Immature natural killer cell (primary cell): ENCODE measurements around the gene TKT. TPM values are rescaled to one million over a fixed set of nuclear protein-coding genes. Genes with fewer than 3 reads are reported as not detected.

Source experiments
- DNase-seq, 3 donors: peaks; one replicate each; pipeline ENCODE4 v3.0.0; 2022; ENCODE audit warnings: mixed read lengths in 1 of 3
- H3K27ac Mint-ChIP-seq, 6 donors: one replicate each; pipeline ENCODE4 v1.8.0; 2020; ENCODE audit warnings: mixed read lengths in 6 of 6, mild to moderate bottlenecking in 5 of 6, inconsistent platforms in 4 of 6, moderate library complexity in 3 of 6
- H3K27me3 Mint-ChIP-seq, 3 donors: one replicate each; pipeline ENCODE4 v1.8.0; 2020 to 2021; ENCODE audit warnings: low read depth in 3 of 3, mild to moderate bottlenecking in 3 of 3, mixed read lengths in 3 of 3, moderate library complexity in 3 of 3, inconsistent platforms in 1 of 3
- H3K36me3 Mint-ChIP-seq, 3 donors: one replicate each; pipeline ENCODE4 v1.8.0; 2020; ENCODE audit warnings: mixed read lengths in 3 of 3, inconsistent platforms in 2 of 3, mild to moderate bottlenecking in 2 of 3
- H3K4me1 Mint-ChIP-seq, 2 donors: one replicate each; pipeline ENCODE4 v1.8.0; 2020; ENCODE audit warnings: inconsistent platforms in 2 of 2, mild to moderate bottlenecking in 2 of 2, mixed read lengths in 2 of 2, moderate library complexity in 1 of 2
- H3K4me3 Mint-ChIP-seq, 5 donors: one replicate each; pipeline ENCODE4 v1.8.0; 2020; ENCODE audit warnings: mild to moderate bottlenecking in 5 of 5, mixed read lengths in 5 of 5, inconsistent platforms in 3 of 5, moderate library complexity in 3 of 5
- H3K9me3 Mint-ChIP-seq, 6 donors: one replicate each; pipeline ENCODE4 v1.8.0; 2020; ENCODE audit warnings: mild to moderate bottlenecking in 6 of 6, mixed read lengths in 6 of 6, inconsistent platforms in 4 of 6, moderate library complexity in 3 of 6
- polyA plus RNA-seq, 3 donors: library from polyadenylated mRNA; unstranded; fragments of 300-500 nt; fragmentation: Illumina TruSeq; gene quantifications; one replicate each; pipeline ENCODE4 v1.2.3, GENCODE V29; 2021

Gene TKT
- polyA plus RNA-seq, 3 donors from 2014 or later = 52.6 to 75.2 (median 69.3) TPM

DNA sequence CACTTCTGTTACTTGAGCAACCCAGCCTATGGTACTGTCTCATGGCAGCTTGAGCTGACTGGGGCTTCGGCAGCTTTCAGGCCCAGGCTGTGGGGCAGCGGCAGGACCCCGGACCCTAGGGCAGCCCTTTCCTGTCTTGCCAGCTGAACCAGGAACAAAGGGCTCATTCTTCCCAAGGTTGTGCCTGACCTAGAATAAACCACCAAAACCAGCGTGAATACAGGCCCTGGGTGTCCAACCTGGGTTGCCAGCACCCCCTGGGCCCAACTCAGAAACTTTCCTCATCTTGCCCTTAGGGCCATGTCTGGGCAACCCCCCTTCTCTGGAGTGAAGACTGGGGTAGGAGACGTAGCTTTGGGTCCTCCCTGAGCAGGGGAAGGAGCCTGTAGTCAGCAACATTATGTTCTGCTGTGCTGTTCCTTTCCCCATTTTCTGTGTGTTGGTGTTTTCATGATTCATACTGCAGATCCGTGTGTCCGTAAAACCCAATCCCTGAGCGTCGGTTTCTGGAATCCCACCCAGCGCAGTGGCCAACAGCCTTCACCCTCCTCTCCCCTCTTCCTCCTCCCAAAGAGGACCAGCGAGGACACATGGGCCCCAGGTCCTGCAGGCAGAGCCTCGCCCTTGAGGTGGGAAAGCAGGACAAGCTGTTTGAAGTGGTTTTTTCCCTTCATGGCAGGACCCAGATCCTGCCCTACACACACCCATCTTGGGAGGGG is 33.5 kb downstream of the TKT start:
- no peaks in the 10 kb centered on the region for H3K4me1 Mint-ChIP-seq
- peaks cover 0 to 3% (median 0%) of the 10 kb centered on the region in 3 donors for H3K27me3 Mint-ChIP-seq
- no peak overlapping the region for H3K27ac Mint-ChIP-seq
- no peak overlapping the region for H3K4me3 Mint-ChIP-seq
- no peaks in the 10 kb centered on the region for H3K9me3 Mint-ChIP-seq
- peaks cover 1 to 9% (median 2%) of the 10 kb centered on the region in 3 donors for H3K36me3 Mint-ChIP-seq
- no peak for DNase-seq

DNA sequence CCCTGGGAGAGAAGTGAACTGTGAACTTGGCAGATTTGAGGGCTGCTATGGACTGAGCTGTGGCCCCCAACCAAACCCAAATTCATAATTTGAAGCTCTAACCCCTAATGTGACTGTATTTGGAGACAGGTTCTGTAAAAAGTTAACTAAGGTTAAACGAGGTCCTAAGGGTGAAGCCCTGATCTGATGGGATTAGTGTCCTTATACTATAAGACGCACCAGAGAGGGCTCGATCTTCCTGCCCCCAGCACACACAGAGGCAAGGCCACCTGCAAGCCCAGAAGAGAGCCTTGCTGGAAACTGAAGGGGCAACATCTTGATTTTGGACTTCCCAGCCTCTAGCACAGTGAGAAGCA is 34.0 kb downstream of the TKT start:
- DNase-seq = no peak
- H3K27me3 Mint-ChIP-seq = peaks cover 0 to 3% (median 0%) of the 10 kb centered on the region in 3 donors
- no peaks in the 10 kb centered on the region for H3K9me3 Mint-ChIP-seq
- H3K4me3 Mint-ChIP-seq = no peak overlapping the region
- H3K4me1 Mint-ChIP-seq = no peaks in the 10 kb centered on the region
- peaks cover 0 to 4% (median 0%) of the 10 kb centered on the region in 3 donors for H3K36me3 Mint-ChIP-seq
- H3K27ac Mint-ChIP-seq = no peak overlapping the region

DNA sequence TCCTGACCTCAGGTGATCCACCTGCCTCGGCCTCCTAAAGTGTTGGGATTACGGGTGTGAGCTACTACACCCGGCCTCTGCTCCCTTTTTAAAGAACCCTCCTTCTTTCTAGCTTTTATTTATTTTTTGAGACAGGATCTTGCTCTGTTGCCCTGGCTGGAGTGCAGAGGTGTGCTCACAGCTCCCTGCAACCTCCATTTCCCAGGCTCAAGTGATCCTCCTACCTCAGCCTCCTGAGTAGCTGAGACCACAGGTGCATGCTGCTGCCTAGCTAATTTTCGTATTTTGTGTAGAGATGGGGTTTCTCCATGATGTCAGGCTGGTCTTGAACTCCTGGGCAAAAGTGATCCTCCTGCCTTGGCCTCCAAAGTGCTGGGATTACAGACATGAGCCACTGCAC is 34.5 kb downstream of the TKT start:
- Mint-ChIP-seq H3K4me3 (no peak overlapping the region), H3K27me3 (peaks cover 0 to 3% (median under 1%) of the 10 kb centered on the region in 3 donors), H3K4me1 (no peaks in the 10 kb centered on the region), H3K27ac (no peak overlapping the region), H3K9me3 (no peaks in the 10 kb centered on the region), H3K36me3 (peaks cover 0 to 4% (median 0%) of the 10 kb centered on the region in 3 donors)
- DNase-seq = no peak

DNA sequence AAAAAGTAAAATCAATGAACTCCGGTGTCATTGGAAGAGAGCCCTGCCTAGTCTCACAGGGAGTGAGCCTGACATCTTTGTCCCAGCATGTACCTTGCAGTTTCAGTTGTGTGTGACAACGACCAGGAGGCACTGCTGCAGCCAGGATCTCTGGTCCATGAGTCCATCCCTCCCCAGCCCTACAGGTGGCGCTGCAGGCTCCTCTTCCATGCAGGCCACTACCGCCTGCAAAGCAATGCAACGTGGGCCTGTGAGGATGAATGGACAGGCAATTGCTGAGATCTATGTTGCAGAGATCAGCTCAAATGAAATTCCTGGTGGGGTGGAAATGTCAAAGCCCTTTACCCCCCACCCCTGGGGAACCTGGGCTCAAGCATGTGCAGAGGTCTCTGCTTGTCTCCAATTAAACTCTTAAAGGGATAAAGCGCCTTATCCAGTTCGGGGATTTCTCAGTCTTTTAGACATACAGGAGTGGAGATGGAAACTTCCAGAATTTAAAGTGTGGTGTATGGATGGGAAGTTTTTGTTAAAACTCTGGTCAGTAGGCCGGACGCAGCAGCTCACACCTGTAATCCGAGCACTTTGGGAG is 35.8 kb downstream of the TKT start:
- H3K4me1 Mint-ChIP-seq = no peaks in the 10 kb centered on the region
- H3K9me3 Mint-ChIP-seq = no peaks in the 10 kb centered on the region
- H3K27me3 Mint-ChIP-seq = peaks cover 2% of the 10 kb centered on the region in 3 donors
- DNase-seq = peak; percentile 40 to 59 (median 54)
- H3K36me3 Mint-ChIP-seq = peaks cover 0 to 4% (median 0%) of the 10 kb centered on the region in 3 donors
- no peak overlapping the region for H3K4me3 Mint-ChIP-seq
- no peak overlapping the region for H3K27ac Mint-ChIP-seq

DNA sequence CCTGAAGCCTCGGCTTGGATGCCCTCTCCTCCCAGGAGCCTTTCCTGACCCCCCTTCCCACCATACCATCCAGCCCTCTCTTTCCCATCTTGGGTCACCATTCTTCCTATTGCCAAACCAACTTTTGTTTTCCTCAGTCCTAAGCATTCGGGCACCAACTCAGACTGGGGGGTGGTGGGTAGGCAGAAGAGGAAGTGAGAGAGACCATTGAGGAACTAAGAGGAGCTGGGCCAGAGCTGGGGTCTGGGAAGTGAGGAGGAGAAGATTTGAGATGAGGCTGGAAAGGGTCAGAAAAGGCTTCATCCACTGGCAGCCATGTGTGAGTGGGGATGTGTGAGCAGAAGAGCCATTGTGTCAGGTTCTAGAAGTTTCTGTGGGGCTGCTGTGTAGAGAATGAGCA is 37.7 kb downstream of the TKT start:
- DNase-seq = no peak
- H3K27ac Mint-ChIP-seq = no peak overlapping the region
- no peaks in the 10 kb centered on the region for H3K9me3 Mint-ChIP-seq
- H3K36me3 Mint-ChIP-seq = no peaks in the 10 kb centered on the region
- peaks cover 2 to 4% (median 2%) of the 10 kb centered on the region in 3 donors for H3K27me3 Mint-ChIP-seq
- no peaks in the 10 kb centered on the region for H3K4me1 Mint-ChIP-seq
- H3K4me3 Mint-ChIP-seq = no peak overlapping the region

DNA sequence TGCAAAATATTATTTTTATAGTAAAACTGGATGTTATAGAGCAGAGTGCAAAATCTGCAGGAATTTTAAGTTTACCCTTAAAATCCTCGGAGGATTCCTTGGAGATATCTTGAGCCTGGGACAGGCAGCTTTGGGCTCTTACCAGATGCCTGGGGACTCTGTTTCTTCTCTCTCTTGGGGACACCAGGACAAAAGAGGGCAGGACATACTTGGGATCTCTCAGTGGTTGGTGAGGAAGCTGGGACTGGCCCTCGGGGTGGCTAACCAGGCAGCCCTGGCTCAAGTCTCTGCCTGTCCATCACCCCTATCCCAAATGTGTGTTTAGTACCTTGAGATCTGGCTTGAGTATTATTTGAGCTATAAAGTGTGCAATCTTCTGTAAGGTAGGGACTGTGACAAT is 38.6 kb downstream of the TKT start:
- Mint-ChIP-seq H3K9me3 (no peaks in the 10 kb centered on the region), H3K36me3 (no peaks in the 10 kb centered on the region), H3K4me1 (no peaks in the 10 kb centered on the region), H3K27ac (no peak overlapping the region), H3K27me3 (peaks cover 2 to 4% (median 2%) of the 10 kb centered on the region in 3 donors), H3K4me3 (no peak overlapping the region)
- DNase-seq = no peak

DNA sequence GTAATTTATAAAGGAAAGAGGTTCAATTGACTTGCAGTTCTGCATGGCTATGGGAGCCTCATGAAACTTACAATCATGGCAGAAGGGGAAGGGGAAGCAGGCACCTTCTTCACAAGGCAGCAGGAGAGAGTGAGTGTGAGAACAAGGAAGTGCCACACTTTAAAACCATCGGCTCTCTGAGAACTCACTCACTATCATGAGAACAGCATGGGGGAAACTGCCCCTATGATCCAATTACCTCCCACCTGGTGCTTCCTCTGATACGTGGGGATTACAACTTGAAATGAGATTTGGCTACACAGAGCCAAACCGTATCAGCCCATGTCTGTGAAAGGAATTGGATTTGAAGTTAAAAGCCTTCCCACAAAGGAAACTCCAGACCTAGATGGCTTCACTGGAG is 39.1 kb downstream of the TKT start:
- H3K36me3 Mint-ChIP-seq = no peaks in the 10 kb centered on the region
- no peaks in the 10 kb centered on the region for H3K4me1 Mint-ChIP-seq
- peaks cover 2 to 4% (median 2%) of the 10 kb centered on the region in 3 donors for H3K27me3 Mint-ChIP-seq
- no peak overlapping the region for H3K4me3 Mint-ChIP-seq
- DNase-seq = no peak
- no peak overlapping the region for H3K27ac Mint-ChIP-seq
- H3K9me3 Mint-ChIP-seq = no peaks in the 10 kb centered on the region

DNA sequence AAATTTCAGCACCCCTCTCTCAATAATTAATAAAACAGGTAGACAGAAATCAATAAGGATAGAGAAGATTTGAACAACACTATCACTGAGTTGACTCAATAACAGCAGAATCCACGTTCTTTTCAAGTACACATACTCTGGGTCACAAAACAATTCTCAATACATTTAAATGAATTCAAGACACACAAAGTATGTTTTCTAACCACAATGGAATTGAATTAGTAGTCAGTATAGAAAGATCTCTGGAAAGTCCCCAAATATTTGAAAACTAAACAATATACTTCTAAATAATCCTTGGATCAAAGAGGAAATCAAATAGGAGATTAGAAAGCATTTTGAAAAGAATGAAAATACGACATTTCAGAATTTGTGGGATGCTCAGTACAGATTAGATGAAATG is 40.0 kb downstream of the TKT start:
- no peaks in the 10 kb centered on the region for H3K36me3 Mint-ChIP-seq
- H3K27me3 Mint-ChIP-seq = peaks cover 2 to 4% (median 2%) of the 10 kb centered on the region in 3 donors
- DNase-seq = no peak
- no peaks in the 10 kb centered on the region for H3K9me3 Mint-ChIP-seq
- H3K4me3 Mint-ChIP-seq = no peak overlapping the region
- no peak overlapping the region for H3K27ac Mint-ChIP-seq
- H3K4me1 Mint-ChIP-seq = no peaks in the 10 kb centered on the region

DNA sequence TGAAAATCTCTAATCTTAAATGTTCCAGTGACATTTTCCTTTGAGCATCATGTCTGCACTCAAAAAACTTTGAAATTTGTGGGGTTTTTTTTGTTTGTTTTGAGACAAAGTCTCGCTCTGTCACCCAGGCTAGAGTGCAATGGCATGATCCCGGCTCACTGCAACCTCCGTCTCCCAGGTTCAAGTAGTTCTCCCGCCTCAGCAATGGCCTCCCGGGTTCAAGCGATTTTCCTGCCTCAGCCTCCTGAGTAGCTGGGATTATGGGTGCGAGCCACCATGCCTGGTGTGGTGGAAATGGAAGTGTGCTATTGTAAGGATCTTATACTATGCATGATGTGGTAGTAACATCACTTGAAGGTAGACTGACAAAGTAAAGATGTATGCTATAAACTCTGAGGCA is 42.5 kb downstream of the TKT start:
- H3K9me3 Mint-ChIP-seq = peaks cover 0 to 10% (median 0%) of the 10 kb centered on the region in 6 donors
- no peak overlapping the region for H3K4me3 Mint-ChIP-seq
- no peaks in the 10 kb centered on the region for H3K4me1 Mint-ChIP-seq
- H3K27me3 Mint-ChIP-seq = peaks cover 2 to 4% (median 2%) of the 10 kb centered on the region in 3 donors
- no peak for DNase-seq
- peaks cover 0 to 3% (median 0%) of the 10 kb centered on the region in 3 donors for H3K36me3 Mint-ChIP-seq
- H3K27ac Mint-ChIP-seq = no peak overlapping the region

DNA sequence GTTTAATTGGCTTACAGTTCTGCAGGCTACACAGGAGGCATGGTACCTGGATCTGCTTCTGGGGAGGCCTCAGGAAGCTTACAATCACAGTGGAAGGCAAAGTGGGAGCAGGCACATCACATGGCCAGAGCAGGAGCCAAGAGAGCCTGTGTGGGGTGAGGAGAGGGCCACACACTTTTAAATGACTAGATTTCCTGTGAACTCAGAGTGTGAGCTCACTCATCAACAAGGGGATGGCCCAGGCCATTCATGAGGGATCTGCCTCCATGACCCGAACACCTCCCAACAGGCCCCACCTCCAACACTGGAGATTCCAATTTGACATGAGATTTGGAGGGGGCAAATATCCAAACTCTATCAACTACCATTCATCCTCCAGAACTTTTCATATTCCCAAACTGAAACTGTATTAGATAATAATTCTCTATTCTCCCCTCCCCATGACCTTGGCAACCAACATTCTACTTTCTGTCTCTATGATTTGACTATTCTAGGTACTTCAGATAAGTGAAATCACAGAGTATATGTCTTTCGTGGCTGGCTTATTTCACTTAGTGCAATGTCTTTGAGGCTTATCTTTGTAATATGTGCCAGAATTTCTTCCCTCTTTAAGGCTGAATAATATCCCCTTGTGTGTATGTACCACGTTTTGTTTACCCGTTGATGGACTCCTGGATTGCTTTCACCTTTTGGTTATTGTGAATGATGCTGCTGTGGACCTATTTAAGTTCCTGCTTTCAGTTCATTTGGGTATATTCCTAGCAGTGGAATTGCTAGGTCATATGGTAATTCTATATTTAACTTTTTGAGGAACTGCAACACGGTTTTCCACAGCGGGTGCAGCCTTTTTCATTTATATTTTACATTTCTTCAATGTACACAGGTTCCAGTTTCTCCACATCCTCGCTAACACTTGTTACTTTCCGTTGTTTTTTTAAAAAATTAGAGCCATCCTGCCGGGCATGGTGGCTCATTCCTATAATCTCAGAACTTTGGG is 43.8 kb downstream of the TKT start:
- Mint-ChIP-seq H3K4me3 (no peak overlapping the region), H3K27me3 (peaks cover 2% of the 10 kb centered on the region in 3 donors), H3K9me3 (peaks cover 0 to 13% (median 0%) of the 10 kb centered on the region in 6 donors), H3K4me1 (no peaks in the 10 kb centered on the region), H3K36me3 (peaks cover 0 to 7% (median 3%) of the 10 kb centered on the region in 3 donors), H3K27ac (no peak overlapping the region)
- DNase-seq = no peak

DNA sequence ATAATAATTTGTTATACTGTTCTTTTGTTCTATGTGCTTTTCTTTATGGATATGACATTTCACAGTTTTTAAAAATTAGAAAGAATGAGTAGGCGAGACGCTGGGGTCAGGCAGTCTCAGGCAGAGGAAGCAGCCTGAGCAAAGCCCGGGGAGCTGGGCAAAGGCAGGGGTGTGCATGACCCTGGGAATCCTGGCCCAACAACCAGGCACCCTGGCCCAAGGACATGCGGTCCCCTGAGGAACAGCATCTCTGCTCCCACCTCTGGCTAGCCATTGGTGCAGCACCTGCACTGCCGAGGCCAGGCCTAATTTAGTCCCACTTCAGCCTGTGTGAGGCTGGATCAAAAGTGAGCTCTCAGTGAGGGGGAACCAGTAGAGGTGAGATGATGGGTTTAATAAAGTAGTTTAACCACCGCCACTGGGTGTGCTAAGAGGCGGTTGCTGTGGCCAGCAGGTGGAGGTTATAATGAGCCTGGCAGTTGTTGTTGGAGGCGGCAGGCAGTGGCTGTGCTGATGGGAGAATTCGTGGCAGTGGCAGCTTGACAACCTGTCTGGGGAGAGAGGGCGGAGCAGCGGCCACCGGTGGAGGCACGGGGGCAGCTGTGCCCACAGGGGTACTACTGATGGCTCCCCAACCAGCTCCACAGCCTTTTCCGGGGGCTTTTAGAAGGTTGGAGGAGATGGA is 53.3 kb downstream of the TKT start:
- H3K27ac Mint-ChIP-seq = no peak overlapping the region
- no peak overlapping the region for H3K4me3 Mint-ChIP-seq
- H3K36me3 Mint-ChIP-seq = peaks cover 0 to 6% (median 0%) of the 10 kb centered on the region in 3 donors
- DNase-seq = no peak
- peaks cover 0 to 5% (median 0%) of the 10 kb centered on the region in 6 donors for H3K9me3 Mint-ChIP-seq
- H3K4me1 Mint-ChIP-seq = no peaks in the 10 kb centered on the region
- peaks cover 5 to 12% (median 5%) of the 10 kb centered on the region in 3 donors for H3K27me3 Mint-ChIP-seq

DNA sequence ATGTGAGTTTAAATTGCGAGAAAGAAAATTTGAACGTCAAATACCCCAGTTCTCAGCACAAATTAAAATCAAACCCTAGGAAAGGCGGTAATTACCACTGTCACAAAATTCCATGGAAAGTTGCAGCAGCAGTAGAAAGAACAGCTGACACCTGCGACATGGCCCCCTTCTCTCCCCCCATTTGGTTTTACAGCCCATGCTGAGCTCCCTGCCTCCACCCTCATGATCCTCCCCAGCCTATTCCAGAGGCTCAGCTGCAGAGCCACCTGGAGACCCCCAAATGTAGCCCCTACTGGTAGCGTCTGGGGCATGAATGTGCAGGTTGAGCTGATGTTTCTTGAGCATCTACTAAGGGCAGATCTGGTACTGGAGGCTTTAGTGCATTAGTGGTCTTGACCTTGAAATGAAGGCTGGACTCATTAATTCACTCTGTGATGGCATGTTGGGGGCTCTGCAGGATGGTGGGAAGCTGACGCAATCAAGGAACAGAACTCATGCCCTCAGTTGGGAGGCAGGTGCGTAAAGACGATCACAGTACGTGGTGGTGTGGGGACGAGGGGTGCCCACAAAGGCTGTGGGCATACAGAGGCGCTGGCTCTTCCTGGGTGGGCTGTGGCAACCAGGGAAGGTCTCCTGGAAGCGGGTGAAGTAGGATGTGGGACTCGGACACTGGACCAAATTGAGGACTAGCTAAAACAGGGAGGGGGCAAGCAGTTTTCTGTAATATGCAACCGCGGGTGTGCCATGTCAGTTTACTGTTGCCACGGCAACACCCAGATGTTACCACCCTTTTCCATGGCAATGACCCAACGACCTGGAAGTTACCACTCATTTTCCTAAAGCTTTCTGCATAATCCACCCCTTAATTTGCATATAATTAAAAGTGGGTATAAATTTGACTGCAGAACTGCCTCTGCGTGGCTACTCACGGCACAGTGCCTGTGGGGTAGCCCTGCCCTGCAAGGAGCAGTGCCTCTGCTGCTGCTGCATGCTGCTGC is 55.0 kb downstream of the TKT start:
- Mint-ChIP-seq H3K36me3 (no peaks in the 10 kb centered on the region), H3K9me3 (no peaks in the 10 kb centered on the region), H3K4me3 (no peak overlapping the region), H3K27me3 (peaks cover 5 to 10% (median 6%) of the 10 kb centered on the region in 3 donors), H3K4me1 (no peaks in the 10 kb centered on the region), H3K27ac (no peak overlapping the region)
- no peak for DNase-seq
